Epithelial cell of proximal tubule (primary cell): ENCODE data around the gene TSPAN4. TPM values are rescaled to one million over a fixed set of nuclear protein-coding genes. Genes with fewer than 3 reads are reported as not detected.

Experiments used
- DNase-seq: peaks from one replicate; pipeline ENCODE4 v3.0.0-alpha.2; 2011; ENCODE audit warnings: low read depth
- H3K4me3 ChIP-seq: 2 replicates; pipeline ENCODE4 v1.5.1; 2011; ENCODE audit warnings: low read depth, mild to moderate bottlenecking, low read length
- CTCF ChIP-seq: conservative IDR thresholded peaks from 2 replicates; pipeline ENCODE4 v1.5.1; 2012; ENCODE audit warnings: low read depth, mild to moderate bottlenecking, low read length
- total RNA-seq: library from RNA; depleted of rRNA; stranded (reverse); fragments of >200 nt; gene quantifications from 2 replicates; pipeline ENCODE4 v1.2.3, GENCODE V29; 2015

Gene TSPAN4
- total RNA-seq, 1 donor from 2014 or later: 118 TPM

DNA sequence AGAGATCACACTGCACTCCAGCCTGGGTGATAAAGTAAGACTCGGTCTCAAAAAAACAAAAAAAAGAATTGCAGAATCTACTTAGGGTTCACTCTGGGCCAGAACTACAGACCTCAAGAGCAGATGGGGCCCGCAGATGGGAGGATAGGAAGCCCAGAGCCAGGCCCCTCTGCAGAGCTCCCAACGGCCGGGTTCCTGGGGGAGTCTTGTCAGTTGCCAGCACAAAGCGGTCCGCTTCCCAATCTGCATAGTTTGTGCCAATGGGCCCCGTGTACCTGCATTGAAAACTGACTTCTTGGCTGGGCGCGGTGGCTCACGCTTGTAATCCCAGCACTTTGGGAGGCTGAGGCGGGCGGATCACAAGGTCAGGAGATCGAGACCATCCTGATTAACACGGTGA is 69.6 kb downstream of the TSPAN4 start:
- DNase-seq: no peak
- no peak for TF ChIP-seq CTCF
- H3K4me3 ChIP-seq: no peak overlapping the region

DNA sequence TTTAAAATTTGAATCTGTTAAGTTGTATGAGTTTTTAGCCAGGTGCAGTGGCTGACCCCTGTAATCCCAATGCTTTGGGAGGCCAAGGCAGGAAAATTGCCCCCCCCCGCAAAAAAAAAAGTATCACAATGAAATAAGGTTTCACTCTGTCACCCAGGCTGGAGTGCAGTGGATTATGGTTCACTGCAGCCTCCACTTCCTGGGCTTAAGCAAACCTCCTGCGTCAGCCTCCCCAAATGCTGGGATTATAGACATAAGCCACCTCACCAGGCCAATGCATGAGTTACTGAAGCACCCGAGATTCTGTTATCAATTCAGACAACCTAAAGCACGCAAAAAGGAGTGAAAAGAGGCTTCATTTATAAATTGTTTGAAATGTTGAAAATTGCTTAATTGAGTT is 70.4 kb downstream of the TSPAN4 start:
- TF ChIP-seq CTCF: no peak
- DNase-seq: no peak
- H3K4me3 ChIP-seq: no peak overlapping the region

DNA sequence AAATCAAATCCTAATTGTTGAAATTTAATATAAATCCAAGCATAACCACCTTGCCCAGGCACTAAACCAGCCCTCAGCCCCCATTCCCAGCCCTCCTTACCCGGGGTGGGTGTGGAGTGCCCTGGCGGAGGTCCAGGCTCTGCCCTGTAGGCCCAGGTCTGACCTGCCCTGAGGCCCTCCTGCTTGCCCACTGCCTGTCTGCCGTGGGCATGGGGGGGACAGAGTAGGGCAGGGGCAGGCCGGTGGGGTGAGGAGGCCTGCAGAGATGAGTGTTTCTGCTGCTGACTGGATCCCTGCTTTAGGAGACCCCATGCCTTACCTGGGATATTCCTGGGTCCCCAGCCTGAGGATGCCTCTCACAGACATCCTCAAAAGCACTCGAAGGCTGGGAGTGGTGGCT is 71.6 kb downstream of the TSPAN4 start:
- DNase-seq: no peak
- TF ChIP-seq CTCF: no peak
- H3K4me3 ChIP-seq: no peak overlapping the region

- no peak for TF ChIP-seq CTCF
These were observed 72.3 kb downstream of the TSPAN4 start for GRCh38 chr11:914747-915501.

More at GRCh38 chr11:914747-915501, 72.3 kb downstream of the TSPAN4 start:
- no peak for DNase-seq
- no peak overlapping the region for H3K4me3 ChIP-seq

Other genes starting within 250 kb of the TSPAN4 start
- 25.6 and 40.8 TPM in 2 replicates for gene IRF7, start 226.9 kb upstream of the TSPAN4 start, total RNA-seq
- gene CDHR5, start 217.9 kb upstream of the TSPAN4 start, total RNA-seq: not detected in 2 replicates
- not detected in 2 replicates for gene SCT, start 215.7 kb upstream of the TSPAN4 start, total RNA-seq
- gene DRD4, start 205.6 kb upstream of the TSPAN4 start, total RNA-seq: not detected in 2 replicates
- gene DEAF1, start 147.6 kb upstream of the TSPAN4 start, total RNA-seq: 38.2 and 40.4 TPM in 2 replicates
- gene TMEM80, start 147.0 kb upstream of the TSPAN4 start, total RNA-seq: 10.7 and 20.8 TPM in 2 replicates
- 145 and 151 TPM in 2 replicates for gene EPS8L2, start 136.6 kb upstream of the TSPAN4 start, total RNA-seq
- gene TALDO1, start 95.4 kb upstream of the TSPAN4 start, total RNA-seq: 332 and 365 TPM in 2 replicates
- gene GATD1, start 65.4 kb upstream of the TSPAN4 start, total RNA-seq: 32.6 and 68.8 TPM in 2 replicates
- 0.14 TPM in 1 of 2 replicates, not detected in the other for gene CEND1, start 52.8 kb upstream of the TSPAN4 start, total RNA-seq
- gene SLC25A22, start 44.6 kb upstream of the TSPAN4 start, total RNA-seq: 20.1 and 33.6 TPM in 2 replicates
- 17.4 and 32.1 TPM in 2 replicates for gene PIDD1, start 37.6 kb upstream of the TSPAN4 start, total RNA-seq
- 663 and 837 TPM in 2 replicates for gene RPLP2, start 32.9 kb upstream of the TSPAN4 start, total RNA-seq
- 19.1 and 34.7 TPM in 2 replicates for gene PNPLA2, start 23.9 kb upstream of the TSPAN4 start, total RNA-seq
- gene CRACR2B, start 14.9 kb upstream of the TSPAN4 start, total RNA-seq: 21.0 and 55.7 TPM in 2 replicates
- 538 and 626 TPM in 2 replicates for gene CD151, start 9.9 kb upstream of the TSPAN4 start, total RNA-seq
- gene POLR2L, start 323 bp upstream of the TSPAN4 start, total RNA-seq: 166 and 213 TPM in 2 replicates
- 95.6 and 108 TPM in 2 replicates for gene CHID1, start 68.0 kb downstream of the TSPAN4 start, total RNA-seq
- gene AP2A2, start 83.0 kb downstream of the TSPAN4 start, total RNA-seq: 48.5 and 49.8 TPM in 2 replicates
- not detected in 2 replicates for gene MUC6, start 193.9 kb downstream of the TSPAN4 start, total RNA-seq
- gene MUC2, start 232.0 kb downstream of the TSPAN4 start, total RNA-seq: not detected in 2 replicates